Embryonic facial prominence (tissue), 1 donor: ENCODE data around the gene WWOX.
A peak's percentile ranks its signal among the peaks of the same experiment; 100 is the strongest.

Experiments used
- DNase-seq: peaks from one replicate; pipeline ENCODE4 v3.0.0-alpha.2; 2016; ENCODE audit errors: extremely low spot score

Gene WWOX

GRCh38 chr16:78142788-78143187 is 43.3 kb downstream of the WWOX start:
- no peak for DNase-seq

DNA sequence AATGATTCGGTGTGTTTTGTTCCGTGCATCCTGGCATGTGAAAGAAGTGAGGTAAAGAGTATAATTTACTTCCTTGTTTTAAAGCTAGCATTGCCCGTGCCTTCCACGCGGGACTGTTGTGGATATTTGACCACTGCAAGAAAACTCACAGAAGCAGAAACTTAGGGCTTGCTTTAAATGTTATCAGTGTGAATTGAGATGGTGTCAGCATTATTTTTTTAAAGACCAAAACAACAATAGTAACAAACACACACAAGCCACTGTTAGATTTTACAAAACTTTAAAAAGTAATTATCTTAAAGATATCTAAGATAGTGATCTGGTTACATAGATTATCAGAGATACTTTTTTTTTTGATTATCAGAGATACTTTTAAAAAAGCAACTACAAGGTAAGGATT is 47.4 kb downstream of the WWOX start:
- DNase-seq, result no peak

- DNase-seq, result no peak
Observed at GRCh38 chr16:78147911-78148401, 48.5 kb downstream of the WWOX start.

- no peak for DNase-seq
Observed at GRCh38 chr16:78150233-78150632, 50.8 kb downstream of the WWOX start.

- no peak for DNase-seq
Observed at GRCh38 chr16:78154729-78155461, 55.4 kb downstream of the WWOX start.

- DNase-seq, result no peak
Observed at GRCh38 chr16:78155791-78156345, 56.4 kb downstream of the WWOX start.

- DNase-seq, result no peak
Observed at GRCh38 chr16:78161023-78161729, 61.7 kb downstream of the WWOX start.

- DNase-seq, result no peak
Observed at GRCh38 chr16:78163772-78164670, 64.6 kb downstream of the WWOX start.

DNA sequence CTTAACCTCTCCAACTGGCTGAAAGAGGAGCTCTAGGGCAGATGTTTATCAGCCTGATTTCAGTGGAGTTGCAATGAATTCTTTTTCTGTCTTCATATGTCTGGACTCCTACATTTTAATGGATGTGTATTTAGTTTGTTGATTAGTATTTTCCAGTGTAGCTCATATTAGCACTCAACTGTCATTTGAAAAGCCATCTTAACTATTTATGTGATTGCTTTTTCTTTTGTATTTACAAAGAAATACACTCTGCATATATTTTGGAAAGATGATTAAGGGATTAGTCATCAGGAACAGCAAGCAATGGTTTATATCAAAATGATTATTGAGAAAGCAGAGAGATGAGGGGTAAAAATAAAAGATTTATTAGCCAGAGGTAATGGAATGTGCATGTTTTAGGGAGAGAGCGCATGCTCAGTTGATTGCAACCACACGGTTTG is 71.1 kb downstream of the WWOX start:
- DNase-seq, result no peak

DNA sequence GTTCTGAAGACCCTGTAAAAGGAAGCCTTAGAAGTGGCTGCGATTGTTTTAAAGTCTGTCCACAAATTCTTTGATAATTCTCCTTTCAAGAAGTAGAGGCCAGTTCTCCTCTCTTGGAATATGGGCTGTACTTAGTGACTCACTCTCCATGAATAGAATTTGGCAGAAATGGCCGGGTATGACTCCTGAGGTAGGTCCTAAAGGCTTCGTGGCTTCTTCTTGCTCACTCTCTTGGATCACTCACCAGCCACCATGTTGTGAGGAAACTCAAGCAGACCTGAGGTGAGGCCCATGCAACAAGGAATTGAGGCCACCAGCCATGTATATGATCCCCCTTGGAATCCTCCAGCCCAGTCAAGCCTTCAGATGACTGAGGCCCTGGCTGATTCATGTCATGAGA is 75.8 kb downstream of the WWOX start:
- no peak for DNase-seq

DNA sequence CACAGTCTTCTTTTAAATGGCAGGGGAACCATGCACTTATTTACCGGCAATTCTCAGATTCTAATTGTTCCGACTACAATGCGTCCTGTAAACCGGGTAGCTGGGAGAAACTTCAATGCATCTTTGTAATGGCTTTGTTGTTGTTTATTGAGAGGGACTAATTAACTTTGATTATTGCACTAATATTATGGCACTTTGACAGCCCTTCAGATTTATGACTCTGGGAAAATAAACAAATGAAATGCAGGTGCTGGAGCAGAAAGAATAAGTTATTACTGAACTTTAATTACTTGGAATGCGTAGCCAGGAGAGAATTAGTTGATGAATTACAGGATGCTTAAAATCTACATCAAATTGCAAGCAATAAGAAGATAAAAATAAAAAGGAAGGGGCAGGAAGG is 77.0 kb downstream of the WWOX start:
- no peak for DNase-seq

DNA sequence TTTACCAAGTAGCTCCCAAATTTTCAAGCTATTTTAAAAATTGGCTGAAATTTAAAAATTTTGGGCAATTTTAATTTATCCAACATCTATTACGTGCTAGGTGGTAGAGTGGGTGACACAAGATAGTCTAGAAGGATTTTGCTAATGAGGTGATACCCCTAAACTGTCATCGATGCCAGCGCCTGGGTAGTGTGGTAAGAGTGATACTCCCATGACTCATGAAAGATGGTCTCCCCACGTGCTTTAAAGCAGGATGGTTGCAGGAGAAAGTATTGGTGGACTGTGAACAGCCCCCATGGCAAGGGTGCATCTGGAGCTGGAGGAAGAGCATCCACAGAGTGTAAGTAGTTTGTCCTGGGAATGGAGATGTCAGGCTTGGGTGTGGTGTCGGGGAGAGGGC is 77.8 kb downstream of the WWOX start:
- no peak for DNase-seq

DNA sequence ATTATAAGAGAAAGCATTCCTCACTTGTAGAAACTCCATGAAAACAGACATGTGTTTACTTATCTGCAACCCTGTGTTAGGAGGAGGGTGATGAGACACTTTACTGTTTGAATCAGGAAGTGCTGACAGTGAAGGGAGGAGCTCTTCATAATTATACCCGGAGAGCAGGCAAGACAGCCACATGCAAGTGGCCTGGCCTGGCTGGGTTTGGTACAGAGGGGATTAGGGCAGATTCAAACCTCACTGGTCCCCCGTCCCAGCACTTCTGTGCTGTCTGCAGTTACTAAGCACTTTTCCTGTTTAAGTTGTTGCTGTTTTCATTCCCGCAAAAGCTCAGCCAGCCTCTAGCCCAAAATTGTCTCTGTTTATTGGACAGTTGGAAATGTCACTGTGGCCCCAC is 78.5 kb downstream of the WWOX start:
- no peak for DNase-seq

DNA sequence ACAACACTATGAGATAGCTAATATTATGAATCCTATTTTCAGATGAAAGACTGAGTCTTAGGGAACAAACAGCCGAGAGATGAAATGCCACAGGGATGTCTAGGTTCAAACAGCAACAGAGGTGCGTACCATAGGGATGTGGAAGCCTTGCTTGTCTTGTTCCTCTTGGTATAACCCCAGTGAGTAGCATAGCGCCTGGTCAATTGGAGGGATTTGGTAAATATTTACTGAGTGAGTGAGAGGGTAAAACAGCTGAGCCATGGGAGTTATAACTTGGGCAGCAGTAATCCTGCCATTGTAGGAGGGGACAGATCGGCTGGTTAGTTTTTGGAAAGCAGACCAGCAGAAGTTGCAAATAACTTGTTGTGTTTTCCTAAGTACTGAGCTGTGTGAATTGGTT is 80.2 kb downstream of the WWOX start:
- no peak for DNase-seq

- DNase-seq, result no peak
Observed at GRCh38 chr16:78180349-78180748, 80.9 kb downstream of the WWOX start.

DNA sequence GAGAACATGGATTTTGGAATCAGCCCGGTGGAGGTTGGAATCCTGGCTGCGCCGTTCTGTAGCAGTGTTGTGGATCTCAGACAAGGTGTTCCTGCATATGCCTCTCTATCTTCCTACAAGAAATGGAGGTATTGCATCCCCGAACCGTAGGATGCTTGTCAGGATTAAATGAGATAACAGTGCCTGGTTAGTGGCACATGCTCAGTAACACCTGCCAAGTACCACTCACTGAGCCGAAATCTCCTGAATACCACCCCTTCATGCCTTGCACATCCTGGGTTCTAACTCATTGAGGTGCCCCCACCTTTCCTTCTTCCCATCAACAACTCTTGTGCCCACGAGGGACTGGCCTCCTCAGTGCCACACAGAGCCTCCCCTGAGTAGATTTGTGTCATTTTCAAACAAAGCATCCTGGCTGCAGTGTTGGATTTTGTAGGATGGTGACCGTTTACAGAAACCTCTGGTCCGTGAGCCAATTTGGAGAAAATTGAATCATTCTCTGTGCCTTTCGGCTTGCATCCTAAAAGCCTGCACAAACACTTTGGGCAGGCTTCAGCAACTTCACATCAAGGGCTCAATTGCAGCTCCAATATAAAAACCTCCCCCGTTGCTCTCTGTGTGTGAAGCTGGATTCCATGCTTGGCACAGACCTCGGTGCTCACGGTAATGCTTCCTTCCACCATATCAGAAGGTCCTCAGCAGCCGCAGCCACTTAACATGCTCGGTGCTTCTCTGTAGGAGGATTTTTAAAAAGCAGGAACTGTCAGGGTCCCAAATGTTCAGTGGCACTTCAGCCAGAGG is 84.2 kb downstream of the WWOX start:
- DNase-seq, result no peak

DNA sequence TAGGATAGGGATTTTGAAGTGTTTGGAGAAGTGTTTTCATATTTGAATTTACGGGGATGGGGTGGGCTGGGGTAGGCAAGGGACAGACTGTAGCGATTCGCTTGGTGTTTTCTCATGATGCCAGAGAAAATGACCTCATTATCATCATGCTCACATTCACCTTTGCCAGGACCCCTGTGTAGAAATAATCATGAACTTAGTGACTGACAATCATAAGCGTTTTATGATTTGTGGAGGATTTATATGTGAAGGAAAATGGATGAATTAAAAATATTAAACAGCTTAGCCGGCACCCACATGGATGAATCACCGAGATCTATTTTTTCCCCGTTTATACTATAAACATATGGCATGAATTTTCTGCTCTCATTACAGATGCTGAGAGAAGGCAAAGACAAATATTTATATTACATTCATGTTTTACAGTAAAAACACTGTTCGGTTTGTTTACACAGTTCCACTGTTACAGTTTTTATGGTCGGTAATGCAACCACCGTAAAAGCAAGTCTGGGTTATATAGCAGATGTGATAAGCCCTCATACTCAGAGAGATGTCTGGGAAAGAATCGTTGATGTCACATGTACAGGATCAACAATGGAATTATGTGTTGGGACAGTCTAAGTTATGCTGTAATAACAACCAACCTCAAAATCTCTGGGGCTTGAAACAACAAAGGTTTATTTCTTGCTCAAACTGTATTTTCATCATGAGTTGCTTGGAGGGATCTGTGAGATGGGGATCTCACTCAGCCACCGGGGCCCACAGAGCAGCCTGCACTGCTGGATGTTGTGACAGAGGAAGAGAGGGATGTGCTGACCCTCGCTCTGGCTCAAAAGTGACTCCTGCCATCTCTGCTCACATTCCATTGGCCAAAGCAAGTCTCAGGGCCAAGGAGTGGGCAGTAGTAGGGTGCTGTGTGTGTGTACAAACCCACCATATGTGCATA is 85.1 kb downstream of the WWOX start:
- DNase-seq, result peak; percentile 56

- no peak for DNase-seq
Observed at GRCh38 chr16:78189121-78189520, 89.7 kb downstream of the WWOX start.

DNA sequence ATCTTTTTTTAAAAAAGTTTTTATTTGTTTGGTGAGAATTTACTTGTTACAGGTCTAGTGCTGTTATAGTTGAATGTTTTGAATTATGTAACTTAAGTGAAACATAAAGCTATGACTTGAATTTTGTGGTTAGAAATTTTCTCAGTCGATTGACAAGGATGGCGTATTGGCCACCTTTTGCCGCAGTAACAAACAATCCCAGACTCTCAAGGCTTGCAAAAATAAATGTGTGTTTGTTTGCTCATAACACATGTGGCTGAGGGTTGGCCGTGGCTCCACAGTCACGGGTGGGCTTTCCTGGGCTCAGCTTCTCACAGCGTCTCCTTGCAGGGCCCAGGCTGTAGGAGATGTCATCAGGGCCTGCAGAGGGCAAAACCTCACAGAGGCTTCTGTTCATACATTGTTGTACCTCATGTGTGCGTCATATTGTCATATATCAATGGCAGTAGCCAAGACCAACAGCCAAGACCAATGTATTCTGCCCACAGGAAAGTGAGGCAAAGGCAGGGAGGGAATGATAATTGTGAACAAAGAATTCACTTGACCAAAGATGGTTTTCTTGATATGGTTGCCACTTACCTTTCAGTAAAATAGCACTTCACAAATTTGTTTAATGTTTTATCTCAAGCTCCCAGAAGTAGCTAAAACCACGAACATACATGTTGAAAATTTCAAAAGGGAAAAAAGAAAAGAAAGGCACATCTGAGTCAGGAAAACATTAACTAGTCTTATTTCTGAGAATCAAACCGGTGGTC is 93.5 kb downstream of the WWOX start:
- DNase-seq, result no peak
